Parathyroid adenoma (tissue), 2 donors: ENCODE results near the gene ZP4.

Source experiments
- H2AFZ ChIP-seq: fragments of 300-600 bp; sonication (generic); one replicate; pipeline ENCODE4 v1.7.0; 2017; ENCODE audit warnings: antibody characterized with exemption, mild to moderate bottlenecking
- H3K27ac ChIP-seq: fragments of 300-600 bp; sonication (generic); one replicate; pipeline ENCODE4 v1.7.0; 2017
- H3K27me3 ChIP-seq: fragments of 300-600 bp; sonication (generic); one replicate; pipeline ENCODE4 v1.7.0; 2017; ENCODE audit warnings: low read length; ENCODE audit not compliant: control insufficient read depth, insufficient read depth
- H3K36me3 ChIP-seq: fragments of 300-600 bp; sonication (generic); one replicate; pipeline ENCODE4 v1.7.0; 2017; ENCODE audit warnings: low read length; ENCODE audit not compliant: control insufficient read depth, insufficient read depth
- H3K4me1 ChIP-seq: fragments of 300-600 bp; sonication (generic); one replicate; pipeline ENCODE4 v1.7.0; 2017; ENCODE audit warnings: control low read depth
- H3K4me2 ChIP-seq: fragments of 300-600 bp; sonication (generic); one replicate; pipeline ENCODE4 v1.7.0; 2017; ENCODE audit warnings: low read length
- H3K4me3 ChIP-seq: fragments of 300-600 bp; sonication (generic); one replicate; pipeline ENCODE4 v1.7.0; 2017; ENCODE audit warnings: low read depth, low read length
- H3K79me2 ChIP-seq: fragments of 300-600 bp; sonication (generic); one replicate; pipeline ENCODE4 v1.7.0; 2017; ENCODE audit warnings: control low read depth
- H3K9ac ChIP-seq: fragments of 300-600 bp; sonication (generic); one replicate; pipeline ENCODE4 v1.7.0; 2017; ENCODE audit warnings: mild to moderate bottlenecking
- H3K9me3 ChIP-seq: fragments of 300-600 bp; sonication (generic); one replicate; pipeline ENCODE4 v1.7.0; 2017; ENCODE audit warnings: low read length; ENCODE audit not compliant: control insufficient read depth
- TF ChIP-seq, protein P1 (sequence below): fragments of 300-600 bp; sonication (generic); IDR thresholded peaks from one replicate; pipeline ENCODE4 v1.7.0; 2017; ENCODE audit warnings: antibody characterized with exemption, mild to moderate bottlenecking
- donor health status: primary hyperparathyroidism.

ZP4 gene

GRCh38 chr1:237903961-237904360, 13.2 kb upstream of the ZP4 start:
- Histone ChIP-seq H3K4me2 (no peak overlapping the region), H3K79me2 (no peaks in the 10 kb centered on the region), H3K9me3 (no peaks in the 10 kb centered on the region), H3K36me3 (no peaks in the 10 kb centered on the region), H3K27ac (no peak overlapping the region), H2AFZ (no peak overlapping the region), H3K4me1 (no peaks in the 10 kb centered on the region), H3K27me3 (no peaks in the 10 kb centered on the region), H3K9ac (no peak overlapping the region), H3K4me3 (no peak overlapping the region)
- TF ChIP-seq, protein P1, sequence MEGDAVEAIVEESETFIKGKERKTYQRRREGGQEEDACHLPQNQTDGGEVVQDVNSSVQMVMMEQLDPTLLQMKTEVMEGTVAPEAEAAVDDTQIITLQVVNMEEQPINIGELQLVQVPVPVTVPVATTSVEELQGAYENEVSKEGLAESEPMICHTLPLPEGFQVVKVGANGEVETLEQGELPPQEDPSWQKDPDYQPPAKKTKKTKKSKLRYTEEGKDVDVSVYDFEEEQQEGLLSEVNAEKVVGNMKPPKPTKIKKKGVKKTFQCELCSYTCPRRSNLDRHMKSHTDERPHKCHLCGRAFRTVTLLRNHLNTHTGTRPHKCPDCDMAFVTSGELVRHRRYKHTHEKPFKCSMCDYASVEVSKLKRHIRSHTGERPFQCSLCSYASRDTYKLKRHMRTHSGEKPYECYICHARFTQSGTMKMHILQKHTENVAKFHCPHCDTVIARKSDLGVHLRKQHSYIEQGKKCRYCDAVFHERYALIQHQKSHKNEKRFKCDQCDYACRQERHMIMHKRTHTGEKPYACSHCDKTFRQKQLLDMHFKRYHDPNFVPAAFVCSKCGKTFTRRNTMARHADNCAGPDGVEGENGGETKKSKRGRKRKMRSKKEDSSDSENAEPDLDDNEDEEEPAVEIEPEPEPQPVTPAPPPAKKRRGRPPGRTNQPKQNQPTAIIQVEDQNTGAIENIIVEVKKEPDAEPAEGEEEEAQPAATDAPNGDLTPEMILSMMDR: no peak

DNA sequence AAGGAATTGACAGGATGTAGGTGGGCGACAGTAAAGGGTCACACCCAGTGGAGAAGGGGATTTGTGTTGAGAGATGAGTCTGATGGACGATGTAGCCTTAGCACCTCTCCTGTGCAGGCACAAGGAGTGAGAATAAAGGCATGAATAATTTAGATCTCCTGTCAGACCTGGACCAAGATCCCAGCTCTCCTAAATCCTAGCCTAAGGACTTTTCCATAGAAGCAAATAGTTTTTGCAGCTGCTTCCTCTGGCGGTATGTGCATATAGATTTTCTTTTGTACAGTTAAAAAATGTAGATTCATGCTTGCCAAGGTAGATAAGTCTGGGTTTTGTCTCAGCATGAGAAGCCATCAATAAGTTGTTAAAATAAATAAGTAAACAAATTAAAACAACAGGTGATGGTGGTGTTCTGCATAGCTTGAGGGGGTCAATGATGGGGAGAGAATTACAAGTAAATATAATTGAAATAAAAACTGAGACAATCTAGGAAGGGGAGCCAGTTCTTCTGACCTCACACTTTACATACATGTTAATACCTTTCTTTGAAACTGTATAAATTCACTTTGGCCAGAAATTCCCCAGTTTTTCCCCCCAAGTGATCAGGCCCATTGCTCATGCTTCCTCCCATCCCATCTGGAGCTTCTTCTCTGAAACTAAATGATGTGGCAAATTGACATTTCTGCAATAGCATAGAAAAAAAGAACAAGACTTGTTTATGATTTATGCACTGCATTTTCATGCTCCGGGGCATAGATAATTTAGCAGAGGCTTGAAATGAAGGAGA, 12.4 kb upstream of the ZP4 start:
- no peaks in the 10 kb centered on the region for H3K79me2 ChIP-seq
- H3K4me3 ChIP-seq: no peak overlapping the region
- no peaks in the 10 kb centered on the region for H3K9me3 ChIP-seq
- no peak overlapping the region for H3K4me2 ChIP-seq
- no peaks in the 10 kb centered on the region for H3K27me3 ChIP-seq
- H3K36me3 ChIP-seq: no peaks in the 10 kb centered on the region
- no peak overlapping the region for H3K9ac ChIP-seq
- H2AFZ ChIP-seq: no peak overlapping the region
- no peak overlapping the region for H3K27ac ChIP-seq
- H3K4me1 ChIP-seq: no peaks in the 10 kb centered on the region
- TF ChIP-seq, protein P1: no peak

DNA sequence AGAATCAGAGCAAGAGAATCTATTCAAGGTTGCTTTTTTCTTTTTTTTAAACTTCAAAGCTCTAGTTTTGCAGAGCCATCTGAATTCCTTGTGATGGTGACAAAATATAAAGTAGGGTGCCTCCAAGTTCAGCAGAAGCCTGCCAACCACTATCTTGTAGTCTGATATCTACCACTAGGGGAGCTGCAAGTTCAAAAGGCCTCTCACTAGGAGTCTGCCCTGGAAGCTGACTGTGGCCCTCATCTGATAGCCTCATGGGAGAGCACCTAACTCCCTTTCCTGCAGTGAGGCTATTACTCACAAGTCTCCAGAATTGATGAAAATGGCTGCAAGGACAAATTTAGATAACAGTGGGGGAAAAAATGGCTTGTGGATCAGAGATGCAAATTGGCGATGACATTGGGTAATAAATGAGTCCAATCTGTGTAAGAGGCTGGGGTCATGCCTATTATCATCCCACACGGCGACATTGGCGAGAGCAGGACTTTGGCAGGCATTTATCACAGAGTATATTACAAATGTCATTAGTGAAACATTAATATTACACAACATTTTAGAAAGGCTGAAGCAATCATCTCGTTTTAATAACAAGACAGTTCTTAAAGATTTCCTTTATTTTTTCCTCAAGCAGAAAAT, 10.7 kb upstream of the ZP4 start:
- Histone ChIP-seq H2AFZ (no peak overlapping the region), H3K27ac (no peak overlapping the region), H3K4me2 (no peak overlapping the region), H3K9ac (no peak overlapping the region), H3K36me3 (no peaks in the 10 kb centered on the region), H3K79me2 (no peaks in the 10 kb centered on the region), H3K4me1 (no peaks in the 10 kb centered on the region), H3K27me3 (no peaks in the 10 kb centered on the region), H3K4me3 (no peak overlapping the region), H3K9me3 (no peaks in the 10 kb centered on the region)
- TF ChIP-seq, protein P1: no peak

- H2AFZ ChIP-seq: no peak overlapping the region
- H3K36me3 ChIP-seq: no peaks in the 10 kb centered on the region
- TF ChIP-seq, protein P1: no peak
- no peak overlapping the region for H3K4me3 ChIP-seq
- H3K4me1 ChIP-seq: no peaks in the 10 kb centered on the region
- H3K27ac ChIP-seq: no peak overlapping the region
- H3K4me2 ChIP-seq: no peak overlapping the region
- H3K79me2 ChIP-seq: no peaks in the 10 kb centered on the region
- no peak overlapping the region for H3K9ac ChIP-seq
- H3K27me3 ChIP-seq: no peaks in the 10 kb centered on the region
- H3K9me3 ChIP-seq: no peaks in the 10 kb centered on the region
These were observed 4.9 kb upstream of the ZP4 start for GRCh38 chr1:237895630-237896029.
